NCI-H187 (cell line): ENCODE data around the gene NHP2.

Experiments
- DNase-seq, 2 experiments: peaks; one replicate each; lab custom pipeline; 2025; lab: John Stamatoyannopoulos, UW

Gene NHP2

GRCh38 chr5:178174456-178174855, 20.8 kb upstream of the NHP2 start:
- DNase-seq = no peak

- DNase-seq = no peak
Measured at GRCh38 chr5:178170455-178170854, 16.8 kb upstream of the NHP2 start.

- no peak for DNase-seq
Measured at GRCh38 chr5:178165581-178165980, 11.9 kb upstream of the NHP2 start.

GRCh38 chr5:178163772-178164735, 10.4 kb upstream of the NHP2 start:
- peak; percentile 89 to 95 for DNase-seq

GRCh38 chr5:178162481-178162880, 8.8 kb upstream of the NHP2 start:
- DNase-seq = no peak

- no peak for DNase-seq
Measured at GRCh38 chr5:178160176-178160575, 6.5 kb upstream of the NHP2 start.

GRCh38 chr5:178155065-178155464, 1.4 kb upstream of the NHP2 start:
- DNase-seq = no peak

- no peak for DNase-seq
Measured at GRCh38 chr5:178152491-178153444, 917 bp downstream of the NHP2 start.

- DNase-seq = no peak
Measured at GRCh38 chr5:178150977-178151734, 2.5 kb downstream of the NHP2 start.

GRCh38 chr5:178149199-178149932, 4.3 kb downstream of the NHP2 start:
- no peak for DNase-seq

GRCh38 chr5:178147406-178147805, 6.3 kb downstream of the NHP2 start:
- no peak for DNase-seq

- peak; percentile 4 to 53 for DNase-seq
Measured at GRCh38 chr5:178145965-178146820, 7.5 kb downstream of the NHP2 start.

GRCh38 chr5:178143901-178144300, 9.8 kb downstream of the NHP2 start:
- no peak for DNase-seq

GRCh38 chr5:178143246-178143645, 10.4 kb downstream of the NHP2 start:
- no peak for DNase-seq

- no peak for DNase-seq
Measured at GRCh38 chr5:178142642-178143041, 11.0 kb downstream of the NHP2 start.

- no peak for DNase-seq
Measured at GRCh38 chr5:178141550-178141949, 12.1 kb downstream of the NHP2 start.

GRCh38 chr5:178137991-178138390, 15.7 kb downstream of the NHP2 start:
- DNase-seq = no peak

- DNase-seq = no peak
Measured at GRCh38 chr5:178136990-178137389, 16.7 kb downstream of the NHP2 start.

- DNase-seq = no peak
Measured at GRCh38 chr5:178131446-178131996, 22.2 kb downstream of the NHP2 start.
